Caco-2 (cell line): ENCODE measurements around the gene MASP1. TPM values are rescaled to one million over a fixed set of nuclear protein-coding genes. Genes with fewer than 3 reads are reported as not detected.

Experiments used
- BruUV-seq: library from RNA; stranded (reverse); fragments of 400-500 nt; replicated peaks from 2 replicates; lab custom pipeline; 2021; lab: Mats Ljungman, UMichigan
- CTCF ChIA-PET: fragments of 300-600 bp; sonication (Branson Sonifier 250); formaldehyde crosslinking; loops from one replicate; lab custom pipeline; 2022; ENCODE audit warnings: antibody characterized with exemption; lab: Charles Lee
- POLR2A ChIA-PET: fragments of 300-600 bp; sonication (Branson Sonifier 250); formaldehyde crosslinking; loops from one replicate; lab custom pipeline; 2022; ENCODE audit warnings: antibody characterized with exemption; lab: Charles Lee
- DNase-seq, 2 experiments: peaks; one replicate each; pipeline versions ENCODE4 v3.0.0 to v3.0.0-alpha.2; 2020 to 2022
- H3K27me3 ChIP-seq: replicated peaks from 2 replicates; pipeline ENCODE4 v1.6.0; 2011; ENCODE audit warnings: low read length; ENCODE audit not compliant: control insufficient read depth, insufficient read depth
- H3K36me3 ChIP-seq: 2 replicates; pipeline ENCODE4 v1.5.1; 2011; ENCODE audit warnings: low read length; ENCODE audit not compliant: control insufficient read depth, insufficient read depth
- H3K4me1 ChIP-seq: fragments of 250-450 bp; sonication (Bioruptor Pico); 2 replicates; pipeline ENCODE4 v1.5.1; 2020; ENCODE audit warnings: mild to moderate bottlenecking
- H3K4me3 ChIP-seq: 2 replicates; pipeline ENCODE4 v1.5.1; 2011; ENCODE audit warnings: low read depth, mild to moderate bottlenecking, control low read depth, low read length
- H3K9me3 ChIP-seq: fragments of 250-450 bp; sonication (Bioruptor Pico); 2 replicates; pipeline ENCODE4 v1.5.1; 2020; ENCODE audit warnings: mild to moderate bottlenecking, moderate library complexity
- H3K27ac Mint-ChIP-seq: one replicate; pipeline ENCODE4 v1.8.0; 2022; ENCODE audit warnings: mixed read lengths; ENCODE audit not compliant: unreplicated experiment
- H3K27me3 Mint-ChIP-seq: one replicate; pipeline ENCODE4 v1.8.0; 2022; ENCODE audit warnings: mixed read lengths; ENCODE audit not compliant: insufficient read depth, unreplicated experiment
- H3K36me3 Mint-ChIP-seq: one replicate; pipeline ENCODE4 v1.8.0; 2022; ENCODE audit warnings: mild to moderate bottlenecking, mixed read lengths; ENCODE audit not compliant: insufficient read depth, unreplicated experiment
- H3K4me1 Mint-ChIP-seq: one replicate; pipeline ENCODE4 v1.8.0; 2022; ENCODE audit warnings: low read depth, mixed read lengths; ENCODE audit not compliant: unreplicated experiment
- H3K4me3 Mint-ChIP-seq: one replicate; pipeline ENCODE4 v1.8.0; 2022; ENCODE audit warnings: mild to moderate bottlenecking, moderate library complexity, mixed read lengths; ENCODE audit not compliant: unreplicated experiment
- H3K9me3 Mint-ChIP-seq: one replicate; pipeline ENCODE4 v1.8.0; 2022; ENCODE audit warnings: mixed read lengths; ENCODE audit not compliant: unreplicated experiment
- CTCF ChIP-seq, 2 experiments: fragments of 200-600 bp in 1 of 2; IDR thresholded peaks; 1 replicate in 1 of 2; 2 replicates in 1 of 2; pipeline versions ENCODE4 v1.5.1 to v1.8.0; 2011 to 2022; ENCODE audit warnings: antibody characterized with exemption in 1 of 2, control low read depth in 1 of 2, inconsistent platforms in 1 of 2, low read depth in 1 of 2, low read length in 1 of 2, mild to moderate bottlenecking in 1 of 2, moderate library complexity in 1 of 2; ENCODE audit not compliant: insufficient read depth in 1 of 2, severe bottlenecking in 1 of 2, unreplicated experiment in 1 of 2
- intact Hi-C: fragments of 100-400 bp; cut with micrococcal nuclease; formaldehyde crosslinking; loops from one replicate; pipeline ENCODE4 v1.10.0; 2022; ENCODE audit not compliant: unreplicated experiment
- total RNA-seq: library from RNA; stranded (reverse); gene quantifications from 2 replicates; pipeline ENCODE4 v1.2.3, GENCODE V29; 2022

Gene MASP1
- total RNA-seq, 1 experiment from 2014 or later = not detected

DNA sequence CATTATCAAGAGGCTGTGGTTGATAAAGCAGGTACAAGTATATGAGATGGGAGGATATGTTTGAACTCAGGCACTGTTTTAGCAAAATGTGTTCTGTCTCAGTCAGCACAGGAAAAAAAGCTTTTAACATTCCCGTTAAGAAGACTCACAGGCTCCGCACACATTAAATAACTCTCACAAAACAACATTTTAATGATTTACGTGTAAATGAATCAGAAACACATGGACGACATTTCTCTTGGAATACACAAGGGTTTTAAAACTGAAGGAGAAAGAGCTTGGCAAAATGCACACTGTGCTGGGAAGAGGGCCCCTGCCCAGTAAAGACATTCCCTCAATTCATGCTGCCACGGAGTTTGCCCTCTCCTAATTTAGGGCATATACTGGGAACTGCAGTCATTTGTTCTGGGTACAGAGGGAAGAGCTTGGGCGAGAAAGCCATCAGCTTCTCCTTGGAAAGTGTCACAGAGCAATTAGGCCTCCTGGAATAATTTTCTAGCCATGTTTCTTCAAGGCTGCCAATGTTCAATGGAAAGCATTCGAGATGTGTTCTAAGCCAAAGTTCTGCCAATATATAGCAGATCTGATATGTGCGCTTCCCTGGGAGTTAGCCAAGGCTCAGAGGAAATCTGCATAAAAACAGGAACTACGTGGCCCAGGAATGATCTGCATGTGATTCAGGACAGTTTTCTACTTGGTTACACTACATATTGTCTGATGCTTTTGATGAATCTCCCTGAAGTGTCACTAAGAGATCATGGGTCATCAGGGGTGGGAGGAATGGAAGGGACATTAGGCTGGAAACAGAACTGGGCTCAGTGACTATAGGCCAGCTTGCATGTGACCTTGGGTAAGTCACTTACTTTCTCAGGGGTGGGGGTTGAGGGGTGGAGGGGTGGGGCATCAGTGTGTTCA is 2.2 kb upstream of the MASP1 start:
- no peak for DNase-seq
- intact Hi-C loops = no loop called here
- no peaks in the 10 kb centered on the region for H3K27me3 ChIP-seq
- no peaks in the 10 kb centered on the region for H3K36me3 ChIP-seq
- no TSS peak for BruUV-seq
- Mint-ChIP-seq H3K4me3 (no peak overlapping the region), H3K27me3 (peaks cover 3% of the 10 kb centered on the region), H3K36me3 (no peaks in the 10 kb centered on the region), H3K9me3 (no peaks in the 10 kb centered on the region), H3K4me1 (no peaks in the 10 kb centered on the region), H3K27ac (no peak overlapping the region)
- H3K4me1 ChIP-seq = peaks cover 4% of the 10 kb centered on the region; the same call in 1 of the 2 replicates
- CTCF ChIA-PET = interaction anchor here (0.7 to 1.3 kb wide), 2 partner anchors 74 to 111 kb away, joined by 4 to 5 read pairs; no protein-coding TSS in a partner anchor
- POLR2A ChIA-PET = no interaction called here
- no peaks in the 10 kb centered on the region for H3K9me3 ChIP-seq
- no peak for TF ChIP-seq CTCF (IDR thresholded peaks at IDR 0.05; ENCODE audit: insufficient read depth in 1 of 2, low read depth in 1 of 2, low read length in 1 of 2, severe bottlenecking in 1 of 2, unreplicated experiment in 1 of 2)
- H3K4me3 ChIP-seq = no peak overlapping the region

DNA sequence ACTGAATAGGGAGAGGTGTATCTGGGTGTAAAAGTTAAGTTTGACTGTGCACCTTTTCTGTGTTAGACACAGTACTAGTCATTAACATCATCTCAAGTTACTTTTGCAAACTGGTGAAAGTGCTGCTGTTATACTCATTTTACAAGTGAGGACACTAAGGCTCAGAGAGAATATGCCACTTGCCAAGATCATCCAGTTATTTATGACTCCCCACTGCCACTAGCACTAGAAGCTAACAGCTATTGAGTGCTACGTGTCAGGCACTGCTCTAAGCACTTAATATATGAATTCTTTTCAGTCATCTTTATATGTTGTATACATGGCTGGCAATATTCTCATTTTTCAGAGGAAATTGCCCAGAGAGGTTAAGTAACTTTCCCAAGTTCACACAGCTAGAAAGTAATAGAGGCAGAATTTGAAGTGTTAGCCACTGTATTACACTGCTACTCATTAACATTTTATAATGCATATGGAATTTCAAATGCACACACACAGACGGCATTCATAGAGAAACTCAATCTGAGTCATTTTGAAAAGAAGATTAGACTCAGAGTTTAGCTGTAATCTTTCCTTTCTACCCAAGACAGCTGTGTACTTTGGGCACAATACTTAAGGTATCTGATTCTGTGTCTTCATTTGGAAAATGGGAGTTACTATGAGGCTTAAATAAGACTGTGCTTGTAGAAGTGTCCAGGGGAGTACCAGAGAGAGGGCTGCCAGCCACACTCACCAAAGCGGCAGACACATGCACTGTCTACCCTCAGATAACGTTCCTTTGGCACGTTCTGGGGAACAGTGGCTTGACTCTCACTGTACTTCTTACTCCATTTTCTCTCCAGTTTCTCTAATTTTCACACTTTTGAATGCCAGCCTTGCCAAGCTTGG is 1.3 kb upstream of the MASP1 start:
- Mint-ChIP-seq H3K9me3 (no peaks in the 10 kb centered on the region), H3K4me1 (no peaks in the 10 kb centered on the region), H3K4me3 (no peak overlapping the region), H3K27ac (no peak overlapping the region), H3K36me3 (no peaks in the 10 kb centered on the region), H3K27me3 (peaks cover 3% of the 10 kb centered on the region)
- DNase-seq = no peak
- no TSS peak for BruUV-seq
- no peak for TF ChIP-seq CTCF (IDR thresholded peaks at IDR 0.05; ENCODE audit: insufficient read depth in 1 of 2, low read depth in 1 of 2, low read length in 1 of 2, severe bottlenecking in 1 of 2, unreplicated experiment in 1 of 2)
- no peaks in the 10 kb centered on the region for H3K27me3 ChIP-seq
- ChIA-PET POLR2A (no interaction called here), CTCF (interaction anchor here (1.3 kb wide), 1 partner anchor 73 kb away, joined by 5 read pairs; no protein-coding TSS in a partner anchor)
- peaks cover 4% of the 10 kb centered on the region; the same call in 1 of the 2 replicates for H3K4me1 ChIP-seq
- H3K36me3 ChIP-seq = no peaks in the 10 kb centered on the region
- intact Hi-C loops = no loop called here
- no peaks in the 10 kb centered on the region for H3K9me3 ChIP-seq
- no peak overlapping the region for H3K4me3 ChIP-seq

GRCh38 chr3:187292181-187292580 is 644 bp upstream of the MASP1 start:
- Mint-ChIP-seq H3K27me3 (peaks cover 3% of the 10 kb centered on the region), H3K4me3 (no peak overlapping the region), H3K27ac (no peak overlapping the region), H3K36me3 (no peaks in the 10 kb centered on the region), H3K4me1 (peaks cover 2% of the 10 kb centered on the region), H3K9me3 (peaks cover 4% of the 10 kb centered on the region)
- TF ChIP-seq CTCF (IDR thresholded peaks at IDR 0.05; ENCODE audit: insufficient read depth in 1 of 2, low read depth in 1 of 2, low read length in 1 of 2, severe bottlenecking in 1 of 2, unreplicated experiment in 1 of 2) = no peak
- Histone ChIP-seq H3K4me1 (peaks cover 4% of the 10 kb centered on the region; the same call in 1 of the 2 replicates), H3K4me3 (no peak overlapping the region), H3K9me3 (no peaks in the 10 kb centered on the region), H3K36me3 (no peaks in the 10 kb centered on the region), H3K27me3 (no peaks in the 10 kb centered on the region)
- no TSS peak for BruUV-seq
- intact Hi-C loops = no loop called here
- DNase-seq = no peak
- ChIA-PET POLR2A (no interaction called here), CTCF (interaction anchor here (1.6 kb wide), 1 partner anchor 72 kb away, joined by 9 read pairs; no protein-coding TSS in a partner anchor)
